Fibroblast of lung (primary cell): ENCODE measurements around the gene CBFA2T3. TPM values are rescaled to one million over a fixed set of nuclear protein-coding genes. Genes with fewer than 3 reads are reported as not detected.
A peak's percentile ranks its signal among the peaks of the same experiment; 100 is the strongest.

Source experiments
- DNase-seq, 2 donors: peaks; one replicate each; pipeline versions ENCODE4 v3.0.0 to v3.0.0-alpha.2; 2010; ENCODE audit warnings: low read depth in 2 of 2
- H2AFZ ChIP-seq: 2 replicates; pipeline ENCODE4 v1.5.1; 2012; ENCODE audit warnings: low read length, control low read depth, inconsistent platforms
- H3K27ac ChIP-seq: 2 replicates; pipeline ENCODE4 v1.5.1; 2011; ENCODE audit warnings: low read length, control low read depth; ENCODE audit not compliant: insufficient read depth
- H3K27me3 ChIP-seq: 2 replicates; pipeline ENCODE4 v1.5.1; 2011; ENCODE audit warnings: mild to moderate bottlenecking, low read length; ENCODE audit not compliant: control insufficient read depth, insufficient read depth
- H3K36me3 ChIP-seq: 2 replicates; pipeline ENCODE4 v1.5.1; 2011; ENCODE audit warnings: low read length; ENCODE audit not compliant: control insufficient read depth, insufficient read depth
- H3K4me1 ChIP-seq: 2 replicates; pipeline ENCODE4 v1.5.1; 2011; ENCODE audit warnings: low read length; ENCODE audit not compliant: control insufficient read depth, insufficient read depth; ENCODE audit errors: extremely low read depth
- H3K4me2 ChIP-seq: 2 replicates; pipeline ENCODE4 v1.5.1; 2011; ENCODE audit warnings: low read length, control low read depth; ENCODE audit not compliant: insufficient read depth; ENCODE audit errors: extremely low read depth
- H3K4me3 ChIP-seq, 4 experiments: fragments of 200-600 bp in 1 of 4; sonication (generic) in 1 of 4; replicated peaks in 1 of 4; 2 replicates each; pipeline ENCODE4 v1.5.1; 2011 to 2016; ENCODE audit warnings: low read length in 4 of 4, low read depth in 3 of 4, mild to moderate bottlenecking in 3 of 4, control low read depth in 2 of 4, inconsistent platforms in 1 of 4, mixed read lengths in 1 of 4; ENCODE audit not compliant: insufficient read depth in 1 of 4; ENCODE audit errors: control extremely low read depth in 1 of 4
- H3K79me2 ChIP-seq: 2 replicates; pipeline ENCODE4 v1.5.1; 2012; ENCODE audit warnings: mild to moderate bottlenecking, low read length, inconsistent platforms; ENCODE audit not compliant: control insufficient read depth, insufficient read depth
- H3K9ac ChIP-seq: 2 replicates; pipeline ENCODE4 v1.5.1; 2011; ENCODE audit warnings: mild to moderate bottlenecking, low read length, control low read depth; ENCODE audit not compliant: insufficient read depth
- H3K9me3 ChIP-seq: 2 replicates; pipeline ENCODE4 v1.5.1; 2012; ENCODE audit warnings: low read depth, low read length; ENCODE audit not compliant: control insufficient read depth, insufficient read depth
- H4K20me1 ChIP-seq: 2 replicates; pipeline ENCODE4 v1.5.1; 2011; ENCODE audit warnings: low read length; ENCODE audit not compliant: control insufficient read depth, insufficient read depth; ENCODE audit errors: extremely low read depth
- CTCF ChIP-seq, 2 donors: IDR thresholded peaks in 1 of 2; conservative IDR thresholded peaks in 1 of 2; 1 replicate in 1 of 2; 2 replicates in 1 of 2; pipeline ENCODE4 v1.5.1; 2011 to 2012; ENCODE audit warnings: low read length in 2 of 2, control low read depth in 1 of 2, inconsistent platforms in 1 of 2, low read depth in 1 of 2, mild to moderate bottlenecking in 1 of 2
- EZH2 ChIP-seq: IDR thresholded peaks from 2 replicates; pipeline ENCODE4 v1.5.1; 2012; ENCODE audit warnings: low read length, control low read depth, mild to moderate bottlenecking; ENCODE audit errors: missing control alignments
- polyA plus RNA-seq, 2 donors: library from polyadenylated mRNA; depleted of rRNA in 1 of 2; stranded (reverse) in 1 of 2; unstranded in 1 of 2; fragments of >200 nt; gene quantifications; 2 replicates each; pipeline ENCODE4 v1.2.1, GENCODE V29; 2011 to 2012; ENCODE audit warnings: missing spikeins in 1 of 2
- total RNA-seq: library from RNA; depleted of rRNA; stranded (reverse); fragments of >200 nt; gene quantifications from 2 replicates; pipeline ENCODE4 v1.2.1, GENCODE V29; 2014

Gene CBFA2T3
- total and polyA plus RNA-seq, 2 donors (not counting 1 experiment from before 2014, with no cell fraction given): under 0.01 to 0.05 TPM

- no peaks in the 10 kb centered on the region for H3K4me1 ChIP-seq
- DNase-seq: peak in 1 of 2 donors; percentile 5
- no peak overlapping the region for H3K4me2 ChIP-seq
- no peak overlapping the region for H2AFZ ChIP-seq
- H3K9ac ChIP-seq: no peak overlapping the region
- no peaks in the 10 kb centered on the region for H3K79me2 ChIP-seq
- H3K27me3 ChIP-seq: peaks cover 12% of the 10 kb centered on the region
- no peaks in the 10 kb centered on the region for H3K9me3 ChIP-seq
- H3K36me3 ChIP-seq: no peaks in the 10 kb centered on the region
- H3K4me3 ChIP-seq: no peak overlapping the region
- H3K27ac ChIP-seq: no peak overlapping the region
- H4K20me1 ChIP-seq: no peaks in the 10 kb centered on the region
- TF ChIP-seq CTCF (conservative IDR thresholded peaks at IDR 0.05 in 1 of 2, IDR thresholded peaks at IDR 0.05 in 1 of 2; ENCODE audit: low read depth in 1 of 2, low read length in 2 of 2): no peak
- TF ChIP-seq EZH2: no peak
These were observed 107.4 kb downstream of the CBFA2T3 start for GRCh38 chr16:88869673-88869980.

- Histone ChIP-seq H3K79me2 (no peaks in the 10 kb centered on the region), H3K9me3 (no peaks in the 10 kb centered on the region), H3K36me3 (no peaks in the 10 kb centered on the region), H3K4me3 (no peak overlapping the region), H3K27me3 (peaks cover 12% of the 10 kb centered on the region), H3K27ac (no peak overlapping the region), H4K20me1 (no peaks in the 10 kb centered on the region), H2AFZ (no peak overlapping the region), H3K4me1 (no peaks in the 10 kb centered on the region), H3K4me2 (no peak overlapping the region), H3K9ac (no peak overlapping the region)
- DNase-seq: no peak
- TF ChIP-seq EZH2: no peak
- TF ChIP-seq CTCF (conservative IDR thresholded peaks at IDR 0.05 in 1 of 2, IDR thresholded peaks at IDR 0.05 in 1 of 2; ENCODE audit: low read depth in 1 of 2, low read length in 2 of 2): no peak
These were observed 107.9 kb downstream of the CBFA2T3 start for GRCh38 chr16:88868974-88869672.

- H3K79me2 ChIP-seq: no peaks in the 10 kb centered on the region
- H3K4me2 ChIP-seq: no peak overlapping the region
- H3K9me3 ChIP-seq: no peaks in the 10 kb centered on the region
- H4K20me1 ChIP-seq: no peaks in the 10 kb centered on the region
- no peak overlapping the region for H3K4me3 ChIP-seq
- H3K36me3 ChIP-seq: no peaks in the 10 kb centered on the region
- no peak overlapping the region for H2AFZ ChIP-seq
- H3K4me1 ChIP-seq: no peaks in the 10 kb centered on the region
- peaks cover 12% of the 10 kb centered on the region for H3K27me3 ChIP-seq
- no peak overlapping the region for H3K9ac ChIP-seq
- DNase-seq: no peak
- H3K27ac ChIP-seq: no peak overlapping the region
- TF ChIP-seq CTCF (conservative IDR thresholded peaks at IDR 0.05 in 1 of 2, IDR thresholded peaks at IDR 0.05 in 1 of 2; ENCODE audit: low read depth in 1 of 2, low read length in 2 of 2): no peak
- no peak for TF ChIP-seq EZH2
These were observed 109.3 kb downstream of the CBFA2T3 start for GRCh38 chr16:88867581-88868246.
